GM21515 (cell line): Measurements from ENCODE around the gene PM20D2.

Source experiments
- ATAC-seq: cut with Tn5 transposase; IDR thresholded peaks from one replicate; pipeline ENCODE4 v1.9.1; 2021; ENCODE audit not compliant: unreplicated experiment

PM20D2 gene

DNA sequence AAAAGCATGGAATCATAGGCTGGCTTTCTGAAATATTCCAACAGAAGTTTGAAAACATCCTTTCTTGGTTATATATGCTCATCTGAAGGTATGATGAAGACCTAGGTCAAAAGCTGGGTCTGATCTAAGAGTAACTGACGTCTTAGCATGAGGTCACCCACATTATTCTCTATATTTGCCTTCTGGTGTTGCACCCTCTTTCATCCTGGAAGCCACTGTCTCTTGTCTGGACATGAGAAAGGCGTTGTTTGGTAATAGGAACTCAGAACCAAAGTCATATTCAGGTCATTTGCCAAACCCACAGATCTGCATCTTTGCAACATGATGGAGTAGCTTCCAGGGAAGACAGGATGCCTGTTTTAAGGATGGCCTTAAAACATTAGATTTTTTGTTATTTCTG lies 53.7 kb downstream of the PM20D2 start:
- no peak for ATAC-seq

DNA sequence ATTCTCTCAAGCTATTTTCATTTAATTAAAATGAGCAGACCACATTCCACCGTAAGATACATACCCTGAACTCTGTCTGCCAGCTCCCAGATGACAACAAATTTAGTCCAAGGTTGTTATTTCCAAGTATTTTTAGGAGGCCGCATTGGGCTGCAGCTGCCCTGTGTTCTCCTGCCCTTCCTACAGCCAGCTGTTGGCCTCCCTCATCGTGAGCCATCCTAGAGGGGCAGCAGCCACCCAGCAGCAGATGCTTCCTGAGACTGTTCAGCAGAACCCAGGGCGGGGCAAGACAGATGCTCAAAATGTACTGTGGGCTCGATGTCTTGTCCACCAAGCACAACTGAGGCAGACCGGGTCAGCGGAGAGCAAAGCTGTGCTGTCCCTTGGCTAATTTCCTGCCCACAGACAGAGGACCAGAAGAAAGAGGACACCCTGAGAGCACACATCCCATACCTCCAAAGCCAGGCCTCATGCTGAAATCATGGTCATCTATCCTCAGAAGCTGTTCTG lies 54.9 kb downstream of the PM20D2 start:
- no peak for ATAC-seq

DNA sequence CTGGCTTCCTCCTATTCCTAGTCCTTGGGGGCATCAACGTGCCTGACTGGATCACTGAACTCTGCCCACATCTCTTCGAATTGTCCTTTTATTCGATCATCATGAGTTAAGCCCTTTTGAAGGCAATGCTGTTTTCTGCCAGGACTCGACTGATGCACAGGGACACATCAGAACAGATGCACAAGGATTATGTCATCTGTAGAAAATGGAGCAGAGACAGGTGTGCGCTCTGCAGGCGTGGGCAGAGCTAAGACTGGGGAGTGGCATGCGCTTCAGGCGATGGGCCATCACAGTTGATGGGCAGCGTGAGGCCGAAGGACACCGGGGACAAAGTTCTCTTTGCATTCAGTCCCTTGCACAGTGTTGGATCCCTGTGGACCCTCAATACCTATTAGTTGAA lies 58.2 kb downstream of the PM20D2 start:
- no peak for ATAC-seq

DNA sequence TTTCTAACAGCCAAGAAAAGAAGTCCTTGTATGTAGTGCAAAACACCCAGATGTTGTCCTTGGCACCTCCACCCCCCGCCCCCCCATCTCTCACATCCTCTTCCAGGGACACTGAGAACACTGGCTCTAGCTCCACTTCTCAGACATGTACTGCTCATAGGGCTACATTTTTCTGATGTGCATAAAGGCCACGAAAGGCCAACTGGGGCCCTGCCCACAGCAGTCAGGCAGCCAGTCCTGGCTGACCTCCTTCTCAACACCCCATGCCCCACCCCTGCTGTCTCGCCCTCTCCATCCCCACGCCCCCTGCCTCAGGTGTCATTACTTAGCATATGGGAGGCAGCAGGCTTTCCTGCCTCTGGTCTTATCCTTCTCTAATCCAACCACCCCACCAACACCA lies 60.0 kb downstream of the PM20D2 start:
- ATAC-seq: no peak

DNA sequence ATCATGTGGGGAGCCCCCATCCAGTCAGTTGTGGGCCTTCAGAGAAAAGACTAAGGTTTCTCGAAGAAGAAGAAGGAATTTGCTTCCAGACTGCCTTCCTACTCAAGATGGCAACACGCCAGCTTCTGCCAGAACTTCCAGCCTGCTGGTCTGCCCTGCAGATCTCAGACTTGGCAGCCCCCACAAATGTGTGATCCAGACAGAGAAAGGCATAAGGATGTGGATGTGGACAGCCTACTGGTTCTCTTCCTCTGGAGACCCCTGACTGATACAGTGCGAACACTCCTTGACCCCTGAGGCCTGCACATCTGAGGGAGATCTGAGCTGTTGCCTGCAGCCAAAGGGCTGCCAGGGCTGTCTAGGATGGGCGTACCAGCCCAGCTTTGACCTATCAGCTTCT lies 62.7 kb downstream of the PM20D2 start:
- no peak for ATAC-seq

DNA sequence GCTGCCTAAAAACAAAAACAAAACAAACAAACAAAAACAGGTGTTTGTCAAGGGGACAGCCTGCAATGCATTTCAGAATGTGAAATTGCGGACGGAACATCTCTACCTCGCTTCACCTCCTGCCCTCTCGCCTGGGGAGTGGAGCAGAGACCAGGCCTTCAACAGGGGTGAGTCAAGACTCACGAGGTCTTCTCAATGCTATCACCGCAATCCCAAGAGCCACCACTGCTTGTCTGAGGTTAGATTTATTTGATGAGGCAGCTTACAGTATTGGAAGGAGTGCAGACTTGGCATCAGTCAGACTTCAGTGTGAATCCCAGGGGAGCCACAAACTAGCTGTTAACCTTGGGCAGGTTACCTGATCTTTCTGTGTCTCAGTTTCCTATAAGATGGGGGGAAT lies 63.6 kb downstream of the PM20D2 start:
- ATAC-seq: no peak

DNA sequence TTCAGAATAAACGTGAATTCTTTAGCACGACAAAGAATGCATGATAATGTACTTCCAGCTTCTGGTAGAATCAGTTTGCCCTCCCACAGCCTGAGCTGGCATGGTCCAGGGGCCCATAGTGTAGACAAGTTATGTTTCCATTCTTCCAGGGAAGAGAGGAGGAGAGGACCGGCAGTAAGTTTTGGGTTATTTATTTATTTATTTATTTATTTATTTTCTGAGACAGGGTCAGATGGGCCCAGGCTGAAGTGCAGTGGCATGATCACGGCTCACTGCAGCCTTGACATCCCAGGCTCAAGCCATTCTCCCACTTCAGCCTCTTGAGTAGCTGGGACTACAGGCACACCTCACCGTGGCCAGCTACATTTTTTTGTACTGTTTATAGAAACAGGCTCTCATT lies 66.6 kb downstream of the PM20D2 start:
- no peak for ATAC-seq

DNA sequence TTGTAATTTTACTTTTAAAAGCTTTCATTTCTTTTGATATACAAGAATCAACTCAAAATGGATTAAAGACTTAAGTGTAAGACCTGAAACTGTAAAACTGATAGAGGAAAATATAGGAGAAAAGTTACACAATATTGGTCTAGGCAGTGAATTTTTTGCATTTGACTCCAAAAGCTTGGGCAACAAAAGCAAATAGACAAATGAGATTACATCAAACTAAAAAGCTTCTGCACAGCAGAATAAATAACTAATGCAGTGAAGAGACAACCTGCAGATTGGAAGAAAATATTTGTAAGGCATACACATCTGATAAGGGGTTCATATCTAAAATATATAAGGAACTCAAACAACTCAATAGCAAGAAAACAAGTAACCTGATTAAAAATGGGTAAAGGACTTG lies 68.3 kb downstream of the PM20D2 start:
- no peak for ATAC-seq
